ENCODE measurements around the gene SORBS2. TPM values are rescaled to one million over a fixed set of nuclear protein-coding genes. Genes with fewer than 3 reads are reported as not detected.

The SORBS2 gene
- total RNA-seq, 1 experiment from 2014 or later = 9.7 TPM

DNA sequence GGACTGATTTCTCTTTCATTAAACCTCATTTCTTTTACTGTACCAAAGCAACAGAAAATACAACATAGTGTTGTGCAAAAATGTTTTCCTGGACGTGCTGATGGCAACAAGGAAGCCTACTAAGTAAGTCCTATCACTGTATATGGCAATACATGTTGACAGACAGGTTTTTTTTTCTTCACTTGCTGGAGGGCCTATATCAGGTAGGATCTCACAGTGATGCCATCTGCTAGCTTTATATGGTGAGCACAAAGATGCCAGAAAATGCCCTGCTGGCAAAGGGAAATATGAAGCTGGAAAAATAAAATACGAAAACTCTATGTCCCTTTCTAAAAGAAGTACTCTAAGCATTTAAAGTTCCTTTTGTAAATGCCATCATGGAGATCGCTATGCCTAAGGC, 157.7 kb downstream of the SORBS2 start:
- H2BK120ac ChIP-seq (ENCODE audit: low read depth, low read length, poor library complexity, severe bottlenecking) = no peak overlapping the region
- TF ChIP-seq, protein P1, sequence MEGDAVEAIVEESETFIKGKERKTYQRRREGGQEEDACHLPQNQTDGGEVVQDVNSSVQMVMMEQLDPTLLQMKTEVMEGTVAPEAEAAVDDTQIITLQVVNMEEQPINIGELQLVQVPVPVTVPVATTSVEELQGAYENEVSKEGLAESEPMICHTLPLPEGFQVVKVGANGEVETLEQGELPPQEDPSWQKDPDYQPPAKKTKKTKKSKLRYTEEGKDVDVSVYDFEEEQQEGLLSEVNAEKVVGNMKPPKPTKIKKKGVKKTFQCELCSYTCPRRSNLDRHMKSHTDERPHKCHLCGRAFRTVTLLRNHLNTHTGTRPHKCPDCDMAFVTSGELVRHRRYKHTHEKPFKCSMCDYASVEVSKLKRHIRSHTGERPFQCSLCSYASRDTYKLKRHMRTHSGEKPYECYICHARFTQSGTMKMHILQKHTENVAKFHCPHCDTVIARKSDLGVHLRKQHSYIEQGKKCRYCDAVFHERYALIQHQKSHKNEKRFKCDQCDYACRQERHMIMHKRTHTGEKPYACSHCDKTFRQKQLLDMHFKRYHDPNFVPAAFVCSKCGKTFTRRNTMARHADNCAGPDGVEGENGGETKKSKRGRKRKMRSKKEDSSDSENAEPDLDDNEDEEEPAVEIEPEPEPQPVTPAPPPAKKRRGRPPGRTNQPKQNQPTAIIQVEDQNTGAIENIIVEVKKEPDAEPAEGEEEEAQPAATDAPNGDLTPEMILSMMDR (conservative IDR thresholded peaks at IDR 0.05) = no peak
- H2BK5ac ChIP-seq (ENCODE audit: insufficient read length, low read length) = no peak overlapping the region
- H4K91ac ChIP-seq (ENCODE audit: insufficient read length, low read depth, low read length) = no peak overlapping the region
- Mint-ChIP-seq H3K4me3 (no peak overlapping the region), H3K27ac (no peak overlapping the region; a peak in 1 of 7 replicates), H3K4me1 (peaks cover 63 to 68% of the 10 kb centered on the region in 2 experiments), H3K27me3 (ENCODE audit: low read depth) (no peaks in the 10 kb centered on the region), H3K9me3 (no peaks in the 10 kb centered on the region), H3K36me3 (ENCODE audit: insufficient read depth in 1 of 3, low read depth in 3 of 3) (peaks cover 0 to 23% (median 7%) of the 10 kb centered on the region in 3 experiments; a peak in 6 of 7 replicates)
- H3K9me3 ChIP-seq (ENCODE audit: control insufficient read depth, low read depth, low read length) = no peaks in the 10 kb centered on the region
- DNase-seq = no peak
- H3K27me3 ChIP-seq (ENCODE audit: insufficient read depth, low read length) = no peaks in the 10 kb centered on the region
- H3K4me2 ChIP-seq (ENCODE audit: insufficient read depth, insufficient read length, low read length) = no peak overlapping the region
- no peak overlapping the region for H3K18ac ChIP-seq (ENCODE audit: insufficient read length, low read depth, low read length)
- H2BK15ac ChIP-seq (ENCODE audit: low read depth, low read length) = no peak overlapping the region
- no peaks in the 10 kb centered on the region for H3K23me2 ChIP-seq (ENCODE audit: insufficient read length, low read depth, low read length, poor library complexity, severe bottlenecking)
- H4K5ac ChIP-seq (ENCODE audit: insufficient read length, low read depth, low read length) = no peak overlapping the region
- H3K23ac ChIP-seq (ENCODE audit: insufficient read length, low read depth, low read length) = no peak overlapping the region
- H4K8ac ChIP-seq (replicated peaks; ENCODE audit: insufficient read length, low read depth, low read length) = no peak overlapping the region
- no peak overlapping the region for H3K27ac ChIP-seq (ENCODE audit: insufficient read length, low read depth, low read length)
- H3K4me1 ChIP-seq (ENCODE audit: insufficient read depth, low read length) = peaks cover 25% of the 10 kb centered on the region; the same call in 1 of the 2 replicates
- H3K79me2 ChIP-seq (ENCODE audit: insufficient read depth, low read length) = no peaks in the 10 kb centered on the region
- no peak overlapping the region for H3K56ac ChIP-seq (ENCODE audit: insufficient read length, low read depth, low read length)
- H3K4ac ChIP-seq (ENCODE audit: low read depth, low read length) = no peak overlapping the region
- no peak overlapping the region for H2BK12ac ChIP-seq (ENCODE audit: insufficient read length, low read depth, low read length)
- WGBS (ENCODE audit: extremely low coverage, insufficient read length, low lambda C conversion rate) = no CpG with 5 or more reads among the region's 3 CpGs
- no peak overlapping the region for H2AK5ac ChIP-seq (ENCODE audit: insufficient read length, low read length)
- no peak overlapping the region for H3T11ph ChIP-seq (ENCODE audit: low read length)
- no peaks in the 10 kb centered on the region for H3K79me1 ChIP-seq (ENCODE audit: insufficient read depth, low read depth, low read length, poor library complexity, severe bottlenecking)
- no peak overlapping the region for H2AFZ ChIP-seq (ENCODE audit: low read length)
- no peaks in the 10 kb centered on the region for H4K20me1 ChIP-seq (ENCODE audit: control insufficient read depth, insufficient read depth, insufficient read length)
- no peak overlapping the region for H2BK20ac ChIP-seq (ENCODE audit: low read depth, low read length, poor library complexity, severe bottlenecking)
- no peak overlapping the region for H3K14ac ChIP-seq (ENCODE audit: insufficient read depth, low read length)
- H3K9ac ChIP-seq (ENCODE audit: extremely low read depth, insufficient read length, low read length) = no peak overlapping the region
